Right lobe of liver (tissue), 4 donors: Measurements from ENCODE around the gene PPP1R12B.
"Not testable (repeated sequence)": the region's sequence is repeated elsewhere in the genome, so short reads cannot be mapped to it uniquely, and the experiment has no call there.

ENCODE experiments used
- CTCF ChIP-seq, 4 donors: fragments of 200-600 bp in 3 of 4; fragments of 450-650 bp in 1 of 4; IDR thresholded peaks; one replicate each; pipeline versions ENCODE4 v1.5.1 to v1.8.0; 2016 to 2022; ENCODE audit warnings: antibody characterized with exemption in 4 of 4, mild to moderate bottlenecking in 2 of 4
- POLR2A ChIP-seq: fragments of 450-650 bp; IDR thresholded peaks from one replicate; pipeline ENCODE4 v1.6.1; 2017; ENCODE audit warnings: antibody characterized with exemption, mild to moderate bottlenecking
- donor health status: DM: no; HTN: no; CAD: no.
- donor health status: DM: no; HTN: no; CAD: no.
- donor health status: DM: no; HTN: yes; CAD: no.

GRCh38 chr1:202464153-202464742 lies 115.7 kb downstream of the PPP1R12B start:
- TF ChIP-seq POLR2A = not testable (repeated sequence)
- TF ChIP-seq CTCF (IDR thresholded peaks at IDR 0.05) = peak in 3 of 4 donors; percentile 51 to 60 (median 52)
